D721Med (cell line): ENCODE measurements around the gene ZNF366.

Experiments
- DNase-seq: peaks from one replicate; pipeline ENCODE4 v3.0.0; 2011; ENCODE audit warnings: low spot score; ENCODE audit not compliant: insufficient read length
- FAIRE-seq: peaks from 2 replicates; lab custom pipeline; 2011; peaks lifted over from hg19 to GRCh38; lab: Jason Lieb, UNC
- TF ChIP-seq, protein P1 (sequence below): IDR thresholded peaks from 2 replicates; pipeline ENCODE4 v1.5.1; 2012; ENCODE audit warnings: mild to moderate bottlenecking, control low read depth; ENCODE audit not compliant: insufficient read depth; ENCODE audit errors: missing control alignments

Gene ZNF366

GRCh38 chr5:72468606-72469005 is 38.6 kb downstream of the ZNF366 start:
- FAIRE-seq = no peak
- DNase-seq = no peak
- TF ChIP-seq, protein P1, sequence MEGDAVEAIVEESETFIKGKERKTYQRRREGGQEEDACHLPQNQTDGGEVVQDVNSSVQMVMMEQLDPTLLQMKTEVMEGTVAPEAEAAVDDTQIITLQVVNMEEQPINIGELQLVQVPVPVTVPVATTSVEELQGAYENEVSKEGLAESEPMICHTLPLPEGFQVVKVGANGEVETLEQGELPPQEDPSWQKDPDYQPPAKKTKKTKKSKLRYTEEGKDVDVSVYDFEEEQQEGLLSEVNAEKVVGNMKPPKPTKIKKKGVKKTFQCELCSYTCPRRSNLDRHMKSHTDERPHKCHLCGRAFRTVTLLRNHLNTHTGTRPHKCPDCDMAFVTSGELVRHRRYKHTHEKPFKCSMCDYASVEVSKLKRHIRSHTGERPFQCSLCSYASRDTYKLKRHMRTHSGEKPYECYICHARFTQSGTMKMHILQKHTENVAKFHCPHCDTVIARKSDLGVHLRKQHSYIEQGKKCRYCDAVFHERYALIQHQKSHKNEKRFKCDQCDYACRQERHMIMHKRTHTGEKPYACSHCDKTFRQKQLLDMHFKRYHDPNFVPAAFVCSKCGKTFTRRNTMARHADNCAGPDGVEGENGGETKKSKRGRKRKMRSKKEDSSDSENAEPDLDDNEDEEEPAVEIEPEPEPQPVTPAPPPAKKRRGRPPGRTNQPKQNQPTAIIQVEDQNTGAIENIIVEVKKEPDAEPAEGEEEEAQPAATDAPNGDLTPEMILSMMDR = no peak

DNA sequence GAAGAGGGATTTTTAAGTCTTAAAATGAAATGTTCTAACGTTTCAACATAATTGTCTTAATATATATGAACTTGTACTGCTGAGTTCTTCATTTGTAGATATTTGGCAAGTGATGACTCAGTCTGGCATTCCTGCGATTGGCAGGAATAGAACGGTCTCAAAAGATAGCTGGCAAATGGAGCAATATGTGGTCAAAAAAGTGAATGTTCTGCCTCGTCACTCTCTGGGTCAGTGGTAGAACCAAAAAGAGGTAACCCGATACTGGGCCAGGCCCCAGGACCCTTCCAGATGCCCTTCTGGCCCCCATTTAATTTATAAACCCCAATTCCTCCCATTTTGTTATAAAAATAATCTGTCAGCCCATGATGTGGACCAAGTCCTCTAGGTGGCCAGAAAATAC is 39.2 kb downstream of the ZNF366 start:
- TF ChIP-seq, protein P1 = no peak
- FAIRE-seq = no peak
- DNase-seq = no peak

GRCh38 chr5:72467461-72467860 is 39.7 kb downstream of the ZNF366 start:
- no peak for FAIRE-seq
- no peak for DNase-seq
- TF ChIP-seq, protein P1 = no peak

DNA sequence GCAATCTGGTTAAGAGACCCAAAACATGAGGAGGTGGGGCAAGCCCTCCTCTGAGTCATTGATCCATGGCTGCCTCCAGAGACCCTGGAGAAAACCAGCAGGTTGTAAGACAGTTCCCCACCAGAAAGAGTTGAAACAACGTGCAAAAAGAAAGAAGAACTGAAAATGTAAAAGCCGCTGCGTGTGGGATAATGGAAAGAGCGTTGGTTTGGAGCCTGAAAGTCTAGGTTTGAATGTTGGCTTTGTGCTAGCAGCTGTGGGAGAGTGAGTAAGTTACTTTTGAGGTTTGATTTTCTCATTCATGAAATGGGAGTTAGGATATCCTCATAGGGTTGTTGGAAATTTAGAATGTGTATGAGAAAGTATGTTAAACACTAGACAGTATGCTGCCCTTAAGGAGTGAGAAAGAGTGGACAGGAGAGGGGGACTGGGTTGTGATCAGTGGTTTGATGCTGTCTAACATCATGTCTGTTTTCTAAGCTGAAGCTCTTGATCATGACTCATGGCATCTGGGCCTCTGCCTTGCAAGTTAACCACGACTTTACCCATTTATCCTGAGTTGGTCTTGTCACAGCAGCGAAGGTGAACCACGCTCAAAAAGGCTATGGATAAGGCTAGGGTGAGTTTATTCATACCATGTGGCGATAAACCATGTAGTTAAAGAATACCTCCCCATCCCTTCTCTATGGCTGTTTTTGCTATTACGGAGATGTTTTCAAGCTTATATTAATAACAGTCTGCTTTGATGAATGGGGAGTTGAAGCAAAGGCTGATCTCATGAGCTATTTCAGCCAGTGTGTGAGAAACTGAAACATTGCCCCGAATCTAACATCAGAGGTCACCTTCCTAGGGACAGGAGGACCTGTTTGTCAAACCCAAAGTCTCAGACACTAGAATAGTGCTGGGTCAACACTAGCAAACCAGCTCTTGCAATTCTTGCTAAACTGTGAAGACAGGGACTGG is 41.3 kb downstream of the ZNF366 start:
- DNase-seq (no peak), FAIRE-seq (no peak)
- TF ChIP-seq, protein P1 = no peak

DNA sequence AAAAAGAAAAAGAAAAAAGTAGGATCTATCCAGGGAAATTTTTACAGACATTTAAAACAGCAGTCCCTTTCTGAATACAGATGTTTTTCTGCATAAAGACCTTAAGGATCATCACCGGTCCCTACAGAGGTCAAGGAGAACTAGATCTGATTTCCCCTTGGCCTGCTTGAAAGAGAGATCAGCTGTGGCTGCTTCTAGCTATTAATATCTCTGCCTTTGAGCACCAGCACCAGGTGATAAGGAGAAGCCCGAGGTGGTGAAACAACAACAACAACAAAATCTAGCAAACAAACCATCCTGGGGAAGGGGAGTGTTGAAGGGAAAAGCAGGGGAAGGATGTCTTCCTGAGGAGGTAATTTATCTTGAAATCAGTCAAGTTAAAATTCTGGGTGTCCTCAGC is 42.1 kb downstream of the ZNF366 start:
- DNase-seq (no peak), FAIRE-seq (no peak)
- TF ChIP-seq, protein P1 = no peak

GRCh38 chr5:72464071-72464470 is 43.1 kb downstream of the ZNF366 start:
- no peak for DNase-seq
- TF ChIP-seq, protein P1 = no peak
- no peak for FAIRE-seq
